HEK293 (cell line): ENCODE measurements around the gene OTUB2.

Experiments
- ELK4 ChIP-seq: IDR thresholded peaks from 2 replicates; pipeline ENCODE4 v1.6.1; 2011; ENCODE audit warnings: mild to moderate bottlenecking, low read depth, low read length, borderline replicate concordance
- KLF17 ChIP-seq: fragments of 450-650 bp; formaldehyde crosslinking; IDR thresholded peaks from 2 replicates; pipeline ENCODE4 v1.5.1; 2016; ENCODE audit warnings: missing biosample characterization, missing genetic modification characterization
- KLF9 ChIP-seq: fragments of 450-650 bp; formaldehyde crosslinking; IDR thresholded peaks from 2 replicates; pipeline ENCODE4 v1.5.1; 2016; ENCODE audit warnings: missing biosample characterization, missing genetic modification characterization, low read depth
- ZBTB21 ChIP-seq: fragments of 450-650 bp; formaldehyde crosslinking; IDR thresholded peaks from 2 replicates; pipeline ENCODE4 v1.5.1; 2017; ENCODE audit warnings: missing biosample characterization, missing genetic modification characterization
- ZFP3 ChIP-seq: fragments of 450-650 bp; formaldehyde crosslinking; IDR thresholded peaks from 2 replicates; pipeline ENCODE4 v1.5.1; 2016; ENCODE audit warnings: low read depth, missing biosample characterization, missing genetic modification characterization
- ZNF155 ChIP-seq: fragments of 450-650 bp; formaldehyde crosslinking; IDR thresholded peaks from 2 replicates; pipeline ENCODE4 v1.5.1; 2016; ENCODE audit warnings: missing biosample characterization, missing genetic modification characterization
- ZNF23 ChIP-seq: fragments of 450-650 bp; formaldehyde crosslinking; IDR thresholded peaks from 2 replicates; pipeline ENCODE4 v1.5.1; 2016; ENCODE audit warnings: missing biosample characterization, missing genetic modification characterization, borderline replicate concordance
- ZNF280C ChIP-seq: fragments of 450-650 bp; formaldehyde crosslinking; IDR thresholded peaks from 2 replicates; pipeline ENCODE4 v1.5.1; 2016; ENCODE audit warnings: missing biosample characterization, missing genetic modification characterization
- ZNF350 ChIP-seq: fragments of 450-650 bp; formaldehyde crosslinking; IDR thresholded peaks from 2 replicates; pipeline ENCODE4 v1.5.0; 2017; ENCODE audit warnings: missing biosample characterization, mild to moderate bottlenecking, missing genetic modification characterization
- ZNF433 ChIP-seq: fragments of 450-650 bp; formaldehyde crosslinking; IDR thresholded peaks from 2 replicates; pipeline ENCODE4 v1.5.1; 2016; ENCODE audit warnings: missing biosample characterization, missing genetic modification characterization, low read depth
- ZNF501 ChIP-seq: fragments of 450-650 bp; formaldehyde crosslinking; IDR thresholded peaks from 2 replicates; pipeline ENCODE4 v1.5.1; 2016; ENCODE audit warnings: missing biosample characterization, missing genetic modification characterization
- ZNF560 ChIP-seq: fragments of 450-650 bp; formaldehyde crosslinking; IDR thresholded peaks from 2 replicates; pipeline ENCODE4 v1.5.1; 2017; ENCODE audit warnings: missing biosample characterization, missing genetic modification characterization, borderline replicate concordance
- ZNF561 ChIP-seq: fragments of 450-650 bp; IDR thresholded peaks from 2 replicates; pipeline ENCODE4 v1.5.1; 2018; ENCODE audit warnings: missing biosample characterization, missing genetic modification characterization, borderline replicate concordance
- ZNF692 ChIP-seq: fragments of 450-650 bp; formaldehyde crosslinking; IDR thresholded peaks from 2 replicates; pipeline ENCODE4 v1.5.1; 2016; ENCODE audit warnings: missing biosample characterization, missing genetic modification characterization
- ZNF701 ChIP-seq: fragments of 450-650 bp; formaldehyde crosslinking; IDR thresholded peaks from 2 replicates; pipeline ENCODE4 v1.5.1; 2016; ENCODE audit warnings: missing biosample characterization, missing genetic modification characterization
- ZNF843 ChIP-seq: fragments of 450-650 bp; formaldehyde crosslinking; IDR thresholded peaks from 2 replicates; pipeline ENCODE4 v1.5.1; 2016; ENCODE audit warnings: missing biosample characterization, missing genetic modification characterization
- TF ChIP-seq, protein P1 (sequence below): fragments of 450-650 bp; formaldehyde crosslinking; IDR thresholded peaks from 2 replicates; pipeline ENCODE4 v1.5.1; 2016; ENCODE audit warnings: missing biosample characterization, missing genetic modification characterization
- TF ChIP-seq, protein P2 (sequence below): fragments of 450-650 bp; formaldehyde crosslinking; IDR thresholded peaks from 2 replicates; pipeline ENCODE4 v1.5.1; 2016; ENCODE audit warnings: missing biosample characterization, missing genetic modification characterization, low read depth
- TF ChIP-seq, protein P3 (sequence below): fragments of 450-650 bp; formaldehyde crosslinking; IDR thresholded peaks from 2 replicates; pipeline ENCODE4 v1.5.1; 2016; ENCODE audit warnings: missing biosample characterization, missing genetic modification characterization
- TF ChIP-seq, protein P4 (sequence below): fragments of 450-650 bp; formaldehyde crosslinking; IDR thresholded peaks from 2 replicates; pipeline ENCODE4 v1.5.1; 2016; ENCODE audit warnings: missing biosample characterization, missing genetic modification characterization, borderline replicate concordance

Gene OTUB2

GRCh38 chr14:94026173-94026888, at the start of gene OTUB2 (continued):
- TF ChIP-seq, protein P1, sequence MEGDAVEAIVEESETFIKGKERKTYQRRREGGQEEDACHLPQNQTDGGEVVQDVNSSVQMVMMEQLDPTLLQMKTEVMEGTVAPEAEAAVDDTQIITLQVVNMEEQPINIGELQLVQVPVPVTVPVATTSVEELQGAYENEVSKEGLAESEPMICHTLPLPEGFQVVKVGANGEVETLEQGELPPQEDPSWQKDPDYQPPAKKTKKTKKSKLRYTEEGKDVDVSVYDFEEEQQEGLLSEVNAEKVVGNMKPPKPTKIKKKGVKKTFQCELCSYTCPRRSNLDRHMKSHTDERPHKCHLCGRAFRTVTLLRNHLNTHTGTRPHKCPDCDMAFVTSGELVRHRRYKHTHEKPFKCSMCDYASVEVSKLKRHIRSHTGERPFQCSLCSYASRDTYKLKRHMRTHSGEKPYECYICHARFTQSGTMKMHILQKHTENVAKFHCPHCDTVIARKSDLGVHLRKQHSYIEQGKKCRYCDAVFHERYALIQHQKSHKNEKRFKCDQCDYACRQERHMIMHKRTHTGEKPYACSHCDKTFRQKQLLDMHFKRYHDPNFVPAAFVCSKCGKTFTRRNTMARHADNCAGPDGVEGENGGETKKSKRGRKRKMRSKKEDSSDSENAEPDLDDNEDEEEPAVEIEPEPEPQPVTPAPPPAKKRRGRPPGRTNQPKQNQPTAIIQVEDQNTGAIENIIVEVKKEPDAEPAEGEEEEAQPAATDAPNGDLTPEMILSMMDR: no peak
- TF ChIP-seq ZNF561 (tag by site-specific recombination) (peak; percentile 84), ZNF692 (tag by site-specific recombination) (peak; percentile 75), ZBTB21 (tag by site-specific recombination) (peak; percentile 62), ZNF350 (tag by site-specific recombination) (no peak), ZNF843 (tag by site-specific recombination) (0 out of 2 replicates have a peak, but pooled peaks have one; percentile 31), ZNF433 (tag by site-specific recombination) (no peak), KLF17 (tag by site-specific recombination) (peak; percentile 91), ZNF155 (tag by site-specific recombination) (no peak), ZNF501 (tag by site-specific recombination) (peak; percentile 89), ZFP3 (tag by site-specific recombination) (no peak), ELK4 (no peak), ZNF23 (no peak), KLF9 (tag by site-specific recombination) (peak; percentile 93), ZNF560 (tag by site-specific recombination) (no peak), ZNF280C (tag by site-specific recombination) (no peak), ZNF701 (tag by site-specific recombination) (no peak)
- TF ChIP-seq, protein P2, sequence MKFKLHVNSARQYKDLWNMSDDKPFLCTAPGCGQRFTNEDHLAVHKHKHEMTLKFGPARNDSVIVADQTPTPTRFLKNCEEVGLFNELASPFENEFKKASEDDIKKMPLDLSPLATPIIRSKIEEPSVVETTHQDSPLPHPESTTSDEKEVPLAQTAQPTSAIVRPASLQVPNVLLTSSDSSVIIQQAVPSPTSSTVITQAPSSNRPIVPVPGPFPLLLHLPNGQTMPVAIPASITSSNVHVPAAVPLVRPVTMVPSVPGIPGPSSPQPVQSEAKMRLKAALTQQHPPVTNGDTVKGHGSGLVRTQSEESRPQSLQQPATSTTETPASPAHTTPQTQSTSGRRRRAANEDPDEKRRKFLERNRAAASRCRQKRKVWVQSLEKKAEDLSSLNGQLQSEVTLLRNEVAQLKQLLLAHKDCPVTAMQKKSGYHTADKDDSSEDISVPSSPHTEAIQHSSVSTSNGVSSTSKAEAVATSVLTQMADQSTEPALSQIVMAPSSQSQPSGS: no peak
- TF ChIP-seq, protein P3, sequence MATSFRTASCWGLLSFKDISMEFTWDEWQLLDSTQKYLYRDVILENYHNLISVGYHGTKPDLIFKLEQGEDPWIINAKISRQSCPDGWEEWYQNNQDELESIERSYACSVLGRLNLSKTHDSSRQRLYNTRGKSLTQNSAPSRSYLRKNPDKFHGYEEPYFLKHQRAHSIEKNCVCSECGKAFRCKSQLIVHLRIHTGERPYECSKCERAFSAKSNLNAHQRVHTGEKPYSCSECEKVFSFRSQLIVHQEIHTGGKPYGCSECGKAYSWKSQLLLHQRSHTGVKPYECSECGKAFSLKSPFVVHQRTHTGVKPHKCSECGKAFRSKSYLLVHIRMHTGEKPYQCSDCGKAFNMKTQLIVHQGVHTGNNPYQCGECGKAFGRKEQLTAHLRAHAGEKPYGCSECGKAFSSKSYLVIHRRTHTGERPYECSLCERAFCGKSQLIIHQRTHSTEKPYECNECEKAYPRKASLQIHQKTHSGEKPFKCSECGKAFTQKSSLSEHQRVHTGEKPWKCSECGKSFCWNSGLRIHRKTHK (tag by site-specific recombination): no peak
- TF ChIP-seq, protein P4, sequence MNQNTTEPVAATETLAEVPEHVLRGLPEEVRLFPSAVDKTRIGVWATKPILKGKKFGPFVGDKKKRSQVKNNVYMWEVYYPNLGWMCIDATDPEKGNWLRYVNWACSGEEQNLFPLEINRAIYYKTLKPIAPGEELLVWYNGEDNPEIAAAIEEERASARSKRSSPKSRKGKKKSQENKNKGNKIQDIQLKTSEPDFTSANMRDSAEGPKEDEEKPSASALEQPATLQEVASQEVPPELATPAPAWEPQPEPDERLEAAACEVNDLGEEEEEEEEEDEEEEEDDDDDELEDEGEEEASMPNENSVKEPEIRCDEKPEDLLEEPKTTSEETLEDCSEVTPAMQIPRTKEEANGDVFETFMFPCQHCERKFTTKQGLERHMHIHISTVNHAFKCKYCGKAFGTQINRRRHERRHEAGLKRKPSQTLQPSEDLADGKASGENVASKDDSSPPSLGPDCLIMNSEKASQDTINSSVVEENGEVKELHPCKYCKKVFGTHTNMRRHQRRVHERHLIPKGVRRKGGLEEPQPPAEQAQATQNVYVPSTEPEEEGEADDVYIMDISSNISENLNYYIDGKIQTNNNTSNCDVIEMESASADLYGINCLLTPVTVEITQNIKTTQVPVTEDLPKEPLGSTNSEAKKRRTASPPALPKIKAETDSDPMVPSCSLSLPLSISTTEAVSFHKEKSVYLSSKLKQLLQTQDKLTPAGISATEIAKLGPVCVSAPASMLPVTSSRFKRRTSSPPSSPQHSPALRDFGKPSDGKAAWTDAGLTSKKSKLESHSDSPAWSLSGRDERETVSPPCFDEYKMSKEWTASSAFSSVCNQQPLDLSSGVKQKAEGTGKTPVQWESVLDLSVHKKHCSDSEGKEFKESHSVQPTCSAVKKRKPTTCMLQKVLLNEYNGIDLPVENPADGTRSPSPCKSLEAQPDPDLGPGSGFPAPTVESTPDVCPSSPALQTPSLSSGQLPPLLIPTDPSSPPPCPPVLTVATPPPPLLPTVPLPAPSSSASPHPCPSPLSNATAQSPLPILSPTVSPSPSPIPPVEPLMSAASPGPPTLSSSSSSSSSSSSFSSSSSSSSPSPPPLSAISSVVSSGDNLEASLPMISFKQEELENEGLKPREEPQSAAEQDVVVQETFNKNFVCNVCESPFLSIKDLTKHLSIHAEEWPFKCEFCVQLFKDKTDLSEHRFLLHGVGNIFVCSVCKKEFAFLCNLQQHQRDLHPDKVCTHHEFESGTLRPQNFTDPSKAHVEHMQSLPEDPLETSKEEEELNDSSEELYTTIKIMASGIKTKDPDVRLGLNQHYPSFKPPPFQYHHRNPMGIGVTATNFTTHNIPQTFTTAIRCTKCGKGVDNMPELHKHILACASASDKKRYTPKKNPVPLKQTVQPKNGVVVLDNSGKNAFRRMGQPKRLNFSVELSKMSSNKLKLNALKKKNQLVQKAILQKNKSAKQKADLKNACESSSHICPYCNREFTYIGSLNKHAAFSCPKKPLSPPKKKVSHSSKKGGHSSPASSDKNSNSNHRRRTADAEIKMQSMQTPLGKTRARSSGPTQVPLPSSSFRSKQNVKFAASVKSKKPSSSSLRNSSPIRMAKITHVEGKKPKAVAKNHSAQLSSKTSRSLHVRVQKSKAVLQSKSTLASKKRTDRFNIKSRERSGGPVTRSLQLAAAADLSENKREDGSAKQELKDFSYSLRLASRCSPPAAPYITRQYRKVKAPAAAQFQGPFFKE (tag by site-specific recombination): no peak
